Mesenchymal stem cell (in vitro differentiated cells and primary cell): ENCODE data around the gene RNF123.
"Not testable (repeated sequence)": the region's sequence is repeated elsewhere in the genome, so short reads cannot be mapped to it uniquely, and the experiment has no call there.

Experiments used
- DNase-seq: peaks from one replicate; pipeline ENCODE4 v3.0.0-alpha.2; 2013
- H2AFZ ChIP-seq: one replicate; pipeline ENCODE4 v1.6.1; 2013; ENCODE audit warnings: low read depth, mild to moderate bottlenecking, control low read depth, inconsistent platforms, low read length, moderate library complexity
- H2AK5ac ChIP-seq: 2 replicates; pipeline ENCODE4 v1.6.1; 2013; ENCODE audit warnings: low read length, moderate library complexity, mild to moderate bottlenecking, inconsistent platforms; ENCODE audit not compliant: severe bottlenecking
- H2BK120ac ChIP-seq: one replicate; pipeline ENCODE4 v1.6.1; 2013; ENCODE audit warnings: low read depth, mild to moderate bottlenecking, inconsistent platforms, low read length, moderate library complexity
- H2BK12ac ChIP-seq, 2 experiments: one replicate each; pipeline ENCODE4 v1.6.1; 2013; ENCODE audit warnings: inconsistent platforms in 2 of 2, low read length in 2 of 2, mild to moderate bottlenecking in 2 of 2, moderate library complexity in 2 of 2, control low read depth in 1 of 2
- H2BK15ac ChIP-seq: one replicate; pipeline ENCODE4 v1.6.1; 2013; ENCODE audit warnings: mild to moderate bottlenecking, low read depth, inconsistent platforms; ENCODE audit not compliant: poor library complexity, severe bottlenecking
- H2BK5ac ChIP-seq: 2 replicates; pipeline ENCODE4 v1.6.1; 2013; ENCODE audit warnings: low read depth, mild to moderate bottlenecking, low read length, control low read depth, inconsistent platforms; ENCODE audit not compliant: poor library complexity, severe bottlenecking
- H3K14ac ChIP-seq, 2 experiments: one replicate each; pipeline ENCODE4 v1.6.1; 2013; ENCODE audit warnings: inconsistent platforms in 2 of 2, low read length in 2 of 2, control low read depth in 1 of 2, mild to moderate bottlenecking in 1 of 2, moderate library complexity in 1 of 2
- H3K18ac ChIP-seq, 2 experiments: one replicate each; pipeline ENCODE4 v1.6.1; 2013; ENCODE audit warnings: inconsistent platforms in 2 of 2, low read length in 2 of 2, control low read depth in 1 of 2, low read depth in 1 of 2, mild to moderate bottlenecking in 1 of 2
- H3K23ac ChIP-seq, 2 experiments: one replicate each; pipeline ENCODE4 v1.6.1; 2013; ENCODE audit warnings: inconsistent platforms in 2 of 2, low read length in 2 of 2, mild to moderate bottlenecking in 2 of 2, moderate library complexity in 2 of 2, control low read depth in 1 of 2
- H3K27ac ChIP-seq: 2 replicates; pipeline ENCODE4 v1.5.1; 2013; ENCODE audit warnings: mild to moderate bottlenecking, moderate library complexity, low read length, control low read depth, inconsistent platforms; ENCODE audit not compliant: poor library complexity, severe bottlenecking
- H3K27me3 ChIP-seq, 2 experiments: 2 replicates each; pipeline versions ENCODE4 v1.6.1 to v1.7.0; 2013; ENCODE audit warnings: low read length in 2 of 2, mild to moderate bottlenecking in 2 of 2, moderate library complexity in 2 of 2, control low read depth in 1 of 2, inconsistent platforms in 1 of 2; ENCODE audit not compliant: control insufficient read depth in 1 of 2, insufficient read depth in 1 of 2
- H3K36me3 ChIP-seq, 2 experiments: 2 replicates each; pipeline versions ENCODE4 v1.6.1 to v1.7.0; 2013; ENCODE audit warnings: low read length in 2 of 2, control low read depth in 1 of 2, inconsistent platforms in 1 of 2, low read depth in 1 of 2, mild to moderate bottlenecking in 1 of 2; ENCODE audit not compliant: insufficient read depth in 2 of 2, control insufficient read depth in 1 of 2
- H3K4ac ChIP-seq, 2 experiments: one replicate each; pipeline ENCODE4 v1.6.1; 2013; ENCODE audit warnings: inconsistent platforms in 2 of 2, low read length in 2 of 2, mild to moderate bottlenecking in 2 of 2, moderate library complexity in 2 of 2, control low read depth in 1 of 2, low read depth in 1 of 2
- H3K4me1 ChIP-seq: 2 replicates; pipeline ENCODE4 v1.6.1; 2013; ENCODE audit warnings: low read depth, low read length, control low read depth; ENCODE audit not compliant: control insufficient read depth, insufficient read depth
- H3K4me2 ChIP-seq: 2 replicates; pipeline ENCODE4 v1.6.1; 2013; ENCODE audit warnings: low read length, mild to moderate bottlenecking, inconsistent platforms; ENCODE audit not compliant: poor library complexity, severe bottlenecking
- H3K4me3 ChIP-seq, 2 experiments: 2 replicates each; pipeline versions ENCODE4 v1.5.1 to v1.7.0; 2013; ENCODE audit warnings: low read length in 2 of 2, mild to moderate bottlenecking in 2 of 2, control low read depth in 1 of 2, low read depth in 1 of 2; ENCODE audit not compliant: insufficient read depth in 1 of 2
- H3K79me1 ChIP-seq: replicated peaks from 2 replicates; pipeline ENCODE4 v1.6.1; 2013; ENCODE audit warnings: mild to moderate bottlenecking, control low read depth, low read length, inconsistent platforms; ENCODE audit not compliant: poor library complexity, severe bottlenecking
- H3K9ac ChIP-seq: 2 replicates; pipeline ENCODE4 v1.7.0; 2013; ENCODE audit warnings: mild to moderate bottlenecking, low read length, moderate library complexity
- H3K9me3 ChIP-seq: 2 replicates; pipeline ENCODE4 v1.7.0; 2013; ENCODE audit warnings: mild to moderate bottlenecking, low read length; ENCODE audit not compliant: control insufficient read depth
- H4K8ac ChIP-seq: one replicate; pipeline ENCODE4 v1.6.1; 2013; ENCODE audit warnings: inconsistent platforms, mild to moderate bottlenecking, low read length, moderate library complexity
- H4K91ac ChIP-seq: one replicate; pipeline ENCODE4 v1.6.1; 2013; ENCODE audit warnings: mild to moderate bottlenecking, low read length, inconsistent platforms
- WGBS: methylation state at CpG from one replicate; pipeline ENCODE4 v1.1.7; 2013; ENCODE audit warnings: mixed read lengths; 5-methylcytosine and 5-hydroxymethylcytosine counted together

Gene RNF123

GRCh38 chr3:49691481-49691880 lies 2.1 kb downstream of the RNF123 start:
- not testable (repeated sequence) for H2BK5ac ChIP-seq, H4K91ac ChIP-seq, H3K23ac ChIP-seq, H2BK120ac ChIP-seq, H2BK12ac ChIP-seq, H2AK5ac ChIP-seq, H3K4ac ChIP-seq, DNase-seq, H2AFZ ChIP-seq, H3K14ac ChIP-seq, H3K27me3 ChIP-seq, H3K4me2 ChIP-seq, H4K8ac ChIP-seq, H3K9ac ChIP-seq, H3K27ac ChIP-seq, H3K9me3 ChIP-seq, H2BK15ac ChIP-seq, H3K18ac ChIP-seq, H3K4me3 ChIP-seq, H3K36me3 ChIP-seq
- WGBS = 100% methylated on average over 2 of the region's 3 CpGs
- Histone ChIP-seq H3K79me1 (peaks cover 15% of the 10 kb centered on the region), H3K4me1 (peaks cover 18% of the 10 kb centered on the region)

GRCh38 chr3:49694409-49695070 lies 5.2 kb downstream of the RNF123 start:
- H3K9ac ChIP-seq, H3K27ac ChIP-seq, H2BK15ac ChIP-seq, H3K9me3 ChIP-seq, H2BK12ac ChIP-seq, DNase-seq, H3K18ac ChIP-seq, H2AK5ac ChIP-seq, H2AFZ ChIP-seq, H3K4ac ChIP-seq, H4K91ac ChIP-seq, H3K4me3 ChIP-seq, H2BK5ac ChIP-seq, H3K4me2 ChIP-seq, H3K27me3 ChIP-seq, H2BK120ac ChIP-seq, H4K8ac ChIP-seq, H3K14ac ChIP-seq, H3K23ac ChIP-seq: not testable (repeated sequence)
- H3K36me3 ChIP-seq = peaks cover 14 to 31% of the 10 kb centered on the region in 2 experiments
- peaks cover 19% of the 10 kb centered on the region for H3K4me1 ChIP-seq
- peaks cover 20% of the 10 kb centered on the region for H3K79me1 ChIP-seq
- 68% methylated on average over 4 of the region's 6 CpGs for WGBS

- H3K4me3 ChIP-seq, H2BK15ac ChIP-seq, H4K8ac ChIP-seq, H3K4ac ChIP-seq, H3K23ac ChIP-seq, H3K27ac ChIP-seq, DNase-seq, H2AFZ ChIP-seq, H4K91ac ChIP-seq, H3K9me3 ChIP-seq, H2BK12ac ChIP-seq, H2BK5ac ChIP-seq, H3K27me3 ChIP-seq, H2AK5ac ChIP-seq, H3K4me2 ChIP-seq, H3K14ac ChIP-seq, H3K18ac ChIP-seq, H3K9ac ChIP-seq, H2BK120ac ChIP-seq: not testable (repeated sequence)
- Histone ChIP-seq H3K36me3 (peaks cover 22 to 40% of the 10 kb centered on the region in 2 experiments), H3K4me1 (peaks cover 18% of the 10 kb centered on the region), H3K79me1 (peaks cover 16% of the 10 kb centered on the region)
- WGBS = 93% methylated on average over 4 of the region's 4 CpGs
These were observed 6.1 kb downstream of the RNF123 start for GRCh38 chr3:49695350-49696015.

- no peak overlapping the region for H3K9ac ChIP-seq
These were observed 10.1 kb downstream of the RNF123 start for GRCh38 chr3:49699281-49699979.

More at GRCh38 chr3:49699281-49699979, 10.1 kb downstream of the RNF123 start:
- H2BK5ac ChIP-seq = no peak overlapping the region
- H3K18ac ChIP-seq = no peak overlapping the region
- no peak overlapping the region for H3K4me3 ChIP-seq
- no peak overlapping the region for H3K4ac ChIP-seq
- peaks cover 45 to 73% of the 10 kb centered on the region in 2 experiments for H3K36me3 ChIP-seq
- H3K79me1 ChIP-seq = peaks cover 7% of the 10 kb centered on the region
- no peak overlapping the region for H3K4me2 ChIP-seq
- no peak overlapping the region for H3K27ac ChIP-seq
- H2BK12ac ChIP-seq = no peak overlapping the region
- no peaks in the 10 kb centered on the region for H3K27me3 ChIP-seq
- 94% methylated on average over 11 of the region's 16 CpGs for WGBS
- H4K8ac ChIP-seq = no peak overlapping the region
- no peak overlapping the region for H4K91ac ChIP-seq
- DNase-seq = no peak
- H2BK120ac ChIP-seq = no peak overlapping the region
- no peak overlapping the region for H2AK5ac ChIP-seq
- H3K14ac ChIP-seq = no peak overlapping the region
- H3K23ac ChIP-seq = no peak overlapping the region
- H3K4me1 ChIP-seq = peaks cover 12% of the 10 kb centered on the region
- no peak overlapping the region for H2AFZ ChIP-seq
- no peaks in the 10 kb centered on the region for H3K9me3 ChIP-seq
- H2BK15ac ChIP-seq = no peak overlapping the region
